Lower leg skin (tissue), 4 donors: ENCODE data around the gene KCTD5. TPM values are rescaled to one million over a fixed set of nuclear protein-coding genes. Genes with fewer than 3 reads are reported as not detected.

Experiments
- DNase-seq, 2 donors: peaks; one replicate each; pipeline ENCODE4 v3.0.0-alpha.2; 2019; ENCODE audit warnings: low spot score in 2 of 2
- H3K4me3 ChIP-seq: fragments of 200-600 bp; sonication (generic); 2 replicates; pipeline ENCODE4 v1.5.1; 2017; ENCODE audit warnings: mild to moderate bottlenecking, low read depth; ENCODE audit not compliant: poor library complexity, severe bottlenecking
- CTCF ChIP-seq, 3 donors: fragments of 450-650 bp; IDR thresholded peaks; one replicate each; pipeline ENCODE4 v1.5.1; 2016; ENCODE audit warnings: antibody characterized with exemption in 3 of 3, mild to moderate bottlenecking in 3 of 3, moderate library complexity in 2 of 3
- POLR2A ChIP-seq, 2 donors: fragments of 450-650 bp; IDR thresholded peaks; one replicate each; pipeline ENCODE4 v1.6.1; 2016 to 2017; ENCODE audit warnings: antibody characterized with exemption in 2 of 2, mild to moderate bottlenecking in 1 of 2, moderate library complexity in 1 of 2
- WGBS, 2 donors: methylation state at CpG; one replicate each; pipeline ENCODE4 v1.1.5; 2018; 5-methylcytosine and 5-hydroxymethylcytosine counted together
- intact Hi-C: fragments of 100-400 bp; cut with DNase I; formaldehyde crosslinking; loops from one replicate; pipeline ENCODE4 v1.15.0; 2023; ENCODE audit warnings: low total_unique reads
- total RNA-seq, 4 donors: library from RNA; depleted of rRNA; stranded (reverse); fragments of >200 nt; gene quantifications; one replicate each; pipeline ENCODE4 v1.1.0, GENCODE V29; 2016

Gene KCTD5
- total RNA-seq, 4 donors from 2014 or later = 34.9 to 61.9 (median 51.1) TPM

- no peak for DNase-seq
- TF ChIP-seq POLR2A (IDR thresholded peaks at IDR 0.05) (no peak), CTCF (IDR thresholded peaks at IDR 0.05) (no peak)
- intact Hi-C loops = no loop called here
- WGBS, 2 donors = 90 to 96% methylated on average over 6 of the region's 6 CpGs
- no peak overlapping the region for H3K4me3 ChIP-seq
These were observed 62.4 kb downstream of the KCTD5 start for GRCh38 chr16:2744711-2745110.

GRCh38 chr16:2745116-2745890 is 63.0 kb downstream of the KCTD5 start:
- no peak overlapping the region for H3K4me3 ChIP-seq
- intact Hi-C loops = no loop called here
- no peak for DNase-seq
- TF ChIP-seq CTCF (IDR thresholded peaks at IDR 0.05) = no peak
- no peak for TF ChIP-seq POLR2A (IDR thresholded peaks at IDR 0.05)
- 73 to 77% methylated on average over 11 to 15 of the region's 15 CpGs for WGBS, 2 donors

- TF ChIP-seq CTCF (IDR thresholded peaks at IDR 0.05) = no peak
- TF ChIP-seq POLR2A (IDR thresholded peaks at IDR 0.05) = no peak
- DNase-seq = no peak
- WGBS, 2 donors = 86% methylated on average over 1 to 9 of the region's 9 CpGs
- no peak overlapping the region for H3K4me3 ChIP-seq
- intact Hi-C loops = no loop called here
These were observed 63.6 kb downstream of the KCTD5 start for GRCh38 chr16:2745961-2746360.

GRCh38 chr16:2748757-2749455 is 66.6 kb downstream of the KCTD5 start:
- 91% methylated on average over 7 of the region's 7 CpGs for WGBS, 2 donors
- H3K4me3 ChIP-seq = no peak overlapping the region
- TF ChIP-seq CTCF (IDR thresholded peaks at IDR 0.05) (no peak), POLR2A (IDR thresholded peaks at IDR 0.05) (no peak)
- DNase-seq = no peak
- intact Hi-C loops = no loop called here

- whole genome bisulfite sequencing, 2 donors = 96 to 100% methylated on average over 5 of the region's 5 CpGs
- DNase-seq = no peak
- intact Hi-C loops = no loop called here
- TF ChIP-seq POLR2A (IDR thresholded peaks at IDR 0.05) (no peak), CTCF (IDR thresholded peaks at IDR 0.05) (no peak)
- no peak overlapping the region for H3K4me3 ChIP-seq
These were observed 67.2 kb downstream of the KCTD5 start for GRCh38 chr16:2749476-2749875.
